Activated naive CD8-positive, alpha-beta T cell (primary cell): ENCODE measurements around the gene PSAP.

ENCODE experiments used
- H3K27ac Mint-ChIP-seq: one replicate; pipeline ENCODE4 v1.8.0; 2021; ENCODE audit warnings: mixed read lengths
- H3K27me3 Mint-ChIP-seq: one replicate; pipeline ENCODE4 v1.8.0; 2021; ENCODE audit warnings: mixed read lengths
- H3K36me3 Mint-ChIP-seq: one replicate; pipeline ENCODE4 v1.8.0; 2021; ENCODE audit warnings: mixed read lengths
- H3K4me1 Mint-ChIP-seq: one replicate; pipeline ENCODE4 v1.8.0; 2021; ENCODE audit warnings: low read depth, mixed read lengths
- H3K4me3 Mint-ChIP-seq: one replicate; pipeline ENCODE4 v1.8.0; 2021; ENCODE audit warnings: mild to moderate bottlenecking, mixed read lengths
- H3K9me3 Mint-ChIP-seq: one replicate; pipeline ENCODE4 v1.8.0; 2021; ENCODE audit warnings: low read depth, mixed read lengths

The PSAP gene

GRCh38 chr10:71842422-71842821, 8.6 kb downstream of the PSAP start:
- Mint-ChIP-seq H3K4me1 (peaks cover 75% of the 10 kb centered on the region), H3K4me3 (no peak overlapping the region), H3K27me3 (no peaks in the 10 kb centered on the region), H3K27ac (no peak overlapping the region), H3K9me3 (no peaks in the 10 kb centered on the region), H3K36me3 (no peaks in the 10 kb centered on the region)

GRCh38 chr10:71840958-71841335, 10.1 kb downstream of the PSAP start:
- Mint-ChIP-seq H3K27ac (no peak overlapping the region), H3K27me3 (no peaks in the 10 kb centered on the region), H3K4me1 (peaks cover 77% of the 10 kb centered on the region), H3K4me3 (no peak overlapping the region), H3K9me3 (no peaks in the 10 kb centered on the region), H3K36me3 (no peaks in the 10 kb centered on the region)

GRCh38 chr10:71840177-71840957, 10.7 kb downstream of the PSAP start:
- no peak overlapping the region for H3K27ac Mint-ChIP-seq
- no peak overlapping the region for H3K4me3 Mint-ChIP-seq
- H3K36me3 Mint-ChIP-seq, result no peaks in the 10 kb centered on the region
- H3K27me3 Mint-ChIP-seq, result no peaks in the 10 kb centered on the region
- H3K9me3 Mint-ChIP-seq, result no peaks in the 10 kb centered on the region
- peaks cover 74% of the 10 kb centered on the region for H3K4me1 Mint-ChIP-seq

GRCh38 chr10:71838264-71839211, 12.5 kb downstream of the PSAP start:
- no peak overlapping the region for H3K4me3 Mint-ChIP-seq
- H3K27me3 Mint-ChIP-seq, result no peaks in the 10 kb centered on the region

GRCh38 chr10:71837098-71837827, 13.8 kb downstream of the PSAP start:
- Mint-ChIP-seq H3K36me3 (no peaks in the 10 kb centered on the region), H3K27ac (no peak overlapping the region), H3K9me3 (no peaks in the 10 kb centered on the region), H3K27me3 (no peaks in the 10 kb centered on the region), H3K4me1 (peaks cover 52% of the 10 kb centered on the region), H3K4me3 (no peak overlapping the region)

More at GRCh38 chr10:71838264-71839211, 12.5 kb downstream of the PSAP start:
- H3K36me3 Mint-ChIP-seq, result no peaks in the 10 kb centered on the region
- H3K4me1 Mint-ChIP-seq, result peaks cover 61% of the 10 kb centered on the region
- H3K27ac Mint-ChIP-seq, result no peak overlapping the region
- no peaks in the 10 kb centered on the region for H3K9me3 Mint-ChIP-seq

GRCh38 chr10:71836596-71836974, 14.5 kb downstream of the PSAP start:
- Mint-ChIP-seq H3K9me3 (no peaks in the 10 kb centered on the region), H3K36me3 (no peaks in the 10 kb centered on the region), H3K27ac (no peak overlapping the region), H3K27me3 (no peaks in the 10 kb centered on the region), H3K4me3 (no peak overlapping the region), H3K4me1 (peaks cover 49% of the 10 kb centered on the region)

- Mint-ChIP-seq H3K4me1 (peaks cover 44% of the 10 kb centered on the region), H3K36me3 (peaks cover 3% of the 10 kb centered on the region), H3K9me3 (no peaks in the 10 kb centered on the region), H3K27ac (no peak overlapping the region), H3K27me3 (no peaks in the 10 kb centered on the region), H3K4me3 (no peak overlapping the region)
Observed at GRCh38 chr10:71835671-71836595, 15.1 kb downstream of the PSAP start.

- H3K4me3 Mint-ChIP-seq, result no peak overlapping the region
- H3K36me3 Mint-ChIP-seq, result peaks cover 8% of the 10 kb centered on the region
- H3K9me3 Mint-ChIP-seq, result no peaks in the 10 kb centered on the region
- H3K27ac Mint-ChIP-seq, result no peak overlapping the region
- H3K27me3 Mint-ChIP-seq, result no peaks in the 10 kb centered on the region
- H3K4me1 Mint-ChIP-seq, result peaks cover 34% of the 10 kb centered on the region
Observed at GRCh38 chr10:71834343-71834674, 16.7 kb downstream of the PSAP start.

GRCh38 chr10:71833451-71834342, 17.4 kb downstream of the PSAP start:
- H3K27me3 Mint-ChIP-seq, result no peaks in the 10 kb centered on the region
- H3K4me1 Mint-ChIP-seq, result peaks cover 30% of the 10 kb centered on the region
- H3K27ac Mint-ChIP-seq, result no peak overlapping the region
- no peaks in the 10 kb centered on the region for H3K9me3 Mint-ChIP-seq
- H3K36me3 Mint-ChIP-seq, result peaks cover 8% of the 10 kb centered on the region
- H3K4me3 Mint-ChIP-seq, result no peak overlapping the region

GRCh38 chr10:71832967-71833366, 18.1 kb downstream of the PSAP start:
- peaks cover 22% of the 10 kb centered on the region for H3K4me1 Mint-ChIP-seq
- peaks cover 8% of the 10 kb centered on the region for H3K36me3 Mint-ChIP-seq
- no peaks in the 10 kb centered on the region for H3K27me3 Mint-ChIP-seq
- no peak overlapping the region for H3K27ac Mint-ChIP-seq
- H3K4me3 Mint-ChIP-seq, result no peak overlapping the region
- no peaks in the 10 kb centered on the region for H3K9me3 Mint-ChIP-seq

GRCh38 chr10:71831646-71832552, 19.2 kb downstream of the PSAP start:
- H3K4me1 Mint-ChIP-seq, result peaks cover 12% of the 10 kb centered on the region
- peaks cover 8% of the 10 kb centered on the region for H3K36me3 Mint-ChIP-seq
- no peaks in the 10 kb centered on the region for H3K27me3 Mint-ChIP-seq
- H3K9me3 Mint-ChIP-seq, result no peaks in the 10 kb centered on the region
- no peak overlapping the region for H3K27ac Mint-ChIP-seq
- H3K4me3 Mint-ChIP-seq, result no peak overlapping the region

GRCh38 chr10:71830726-71831125, 20.3 kb downstream of the PSAP start:
- peaks cover 8% of the 10 kb centered on the region for H3K36me3 Mint-ChIP-seq

GRCh38 chr10:71829896-71830295, 21.2 kb downstream of the PSAP start:
- H3K4me3 Mint-ChIP-seq, result no peak overlapping the region
- H3K4me1 Mint-ChIP-seq, result peaks cover 4% of the 10 kb centered on the region

More at GRCh38 chr10:71830726-71831125, 20.3 kb downstream of the PSAP start:
- no peaks in the 10 kb centered on the region for H3K27me3 Mint-ChIP-seq
- no peak overlapping the region for H3K27ac Mint-ChIP-seq
- H3K9me3 Mint-ChIP-seq, result no peaks in the 10 kb centered on the region
- no peak overlapping the region for H3K4me3 Mint-ChIP-seq
- H3K4me1 Mint-ChIP-seq, result peaks cover 4% of the 10 kb centered on the region

More at GRCh38 chr10:71829896-71830295, 21.2 kb downstream of the PSAP start:
- no peaks in the 10 kb centered on the region for H3K9me3 Mint-ChIP-seq
- H3K27me3 Mint-ChIP-seq, result no peaks in the 10 kb centered on the region
- H3K27ac Mint-ChIP-seq, result no peak overlapping the region
- peaks cover 8% of the 10 kb centered on the region for H3K36me3 Mint-ChIP-seq
